Stimulated activated CD8-positive, alpha-beta memory T cell treated with anti-CD3 and anti-CD28 coated beads, Interleukin-7, amount 100 ng/mL, for 24 hours (primary cell): ENCODE results near the gene POU2AF3.

Experiments used
- DNase-seq: peaks from one replicate; pipeline ENCODE4 v3.0.0-alpha.2; 2020; ENCODE audit warnings: low read depth

Gene POU2AF3

GRCh38 chr11:111353776-111354600 is 55.6 kb downstream of the POU2AF3 start:
- no peak for DNase-seq

- no peak for DNase-seq
Observed at GRCh38 chr11:111354601-111354891, 56.2 kb downstream of the POU2AF3 start.

DNA sequence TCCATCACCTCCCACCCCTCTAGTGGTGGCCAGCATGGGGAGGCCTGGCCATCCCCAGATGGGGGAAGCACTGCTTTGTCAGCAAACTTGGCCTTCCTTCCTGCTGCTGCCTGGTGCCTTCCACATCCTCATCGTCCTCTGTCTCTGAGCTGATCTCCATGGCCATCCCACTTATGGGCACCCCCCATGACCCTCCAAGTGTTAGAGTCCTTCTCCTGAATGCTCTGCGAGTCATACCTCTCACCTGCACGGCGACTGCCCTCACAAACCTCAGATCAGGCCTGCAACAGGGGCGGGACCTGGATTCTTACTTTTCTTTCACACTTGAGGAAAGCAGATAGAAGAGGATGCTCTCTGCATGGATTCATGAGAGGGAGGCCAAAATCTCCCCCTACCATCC is 56.8 kb downstream of the POU2AF3 start:
- DNase-seq = no peak

GRCh38 chr11:111355956-111356659 is 57.8 kb downstream of the POU2AF3 start:
- DNase-seq = no peak

DNA sequence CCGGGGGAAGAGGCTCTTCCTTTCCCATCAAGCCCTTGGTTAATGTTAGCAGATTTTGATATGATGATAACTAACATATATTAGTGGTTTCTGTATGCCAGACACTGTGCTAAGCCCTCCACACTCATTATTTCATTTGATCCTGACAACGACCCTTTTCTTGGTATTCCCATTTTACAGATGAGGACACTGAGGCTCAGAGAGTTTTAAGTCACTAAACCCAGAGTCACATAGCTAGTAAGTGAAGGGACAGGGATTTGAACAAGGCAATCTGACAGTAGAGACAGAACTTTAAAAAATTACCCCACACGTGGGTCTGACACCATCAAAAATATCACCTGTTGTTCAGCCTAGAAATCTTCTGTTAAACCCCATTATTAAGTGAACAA is 58.3 kb downstream of the POU2AF3 start:
- DNase-seq = no peak

GRCh38 chr11:111357150-111358037 is 59.0 kb downstream of the POU2AF3 start:
- no peak for DNase-seq
